ENCODE data around the gene C16orf90.

GRCh38 chr16:3484318-3485096 is 10.8 kb downstream of the C16orf90 start:
- TF ChIP-seq CTCF (IDR thresholded peaks at IDR 0.05; ENCODE audit: borderline replicate concordance, extremely low read depth, low read length, poor library complexity, severe bottlenecking) = no peak
- TF ChIP-seq EZH2 (IDR thresholded peaks at IDR 0.05; ENCODE audit: borderline replicate concordance, low read depth, low read length, severe bottlenecking) = no peak
